Neuronal stem cell (in vitro differentiated cells): Measurements from ENCODE around the gene EEPD1.

Experiments
- DNase-seq: peaks from one replicate; pipeline ENCODE4 v3.0.0-alpha.2; 2013; ENCODE audit warnings: low spot score
- H2AFZ ChIP-seq: one replicate; pipeline ENCODE4 v1.6.1; 2013; ENCODE audit warnings: mild to moderate bottlenecking, low read length, inconsistent platforms
- H2AK5ac ChIP-seq: 2 replicates; pipeline ENCODE4 v1.6.1; 2013; ENCODE audit warnings: low read depth, mild to moderate bottlenecking, inconsistent platforms, low read length, moderate library complexity, mixed read lengths
- H2BK120ac ChIP-seq: 2 replicates; pipeline ENCODE4 v1.6.1; 2013; ENCODE audit warnings: low read depth, mild to moderate bottlenecking, inconsistent platforms, low read length, moderate library complexity, mixed read lengths
- H2BK12ac ChIP-seq: one replicate; pipeline ENCODE4 v1.6.1; 2013; ENCODE audit warnings: low read length, inconsistent platforms
- H2BK15ac ChIP-seq: 2 replicates; pipeline ENCODE4 v1.6.1; 2013; ENCODE audit warnings: mild to moderate bottlenecking, low read length, inconsistent platforms, mixed read lengths
- H2BK5ac ChIP-seq: one replicate; pipeline ENCODE4 v1.6.1; 2013; ENCODE audit warnings: inconsistent platforms, mild to moderate bottlenecking, low read length, moderate library complexity
- H3K14ac ChIP-seq: one replicate; pipeline ENCODE4 v1.6.1; 2013; ENCODE audit warnings: low read length, inconsistent platforms
- H3K18ac ChIP-seq: 2 replicates; pipeline ENCODE4 v1.6.1; 2013; ENCODE audit warnings: low read length, inconsistent platforms
- H3K23ac ChIP-seq: 2 replicates; pipeline ENCODE4 v1.6.1; 2013; ENCODE audit warnings: low read depth, mild to moderate bottlenecking, mixed read lengths, low read length, inconsistent platforms; ENCODE audit not compliant: poor library complexity
- H3K27ac ChIP-seq: replicated peaks from 3 replicates; pipeline ENCODE4 v1.5.1; 2013; ENCODE audit warnings: low read length, inconsistent platforms
- H3K27me3 ChIP-seq, 3 experiments: 2 replicates each; pipeline ENCODE4 v1.6.1; 2013; ENCODE audit warnings: low read length in 3 of 3, mild to moderate bottlenecking in 2 of 3, inconsistent platforms in 1 of 3, low read depth in 1 of 3, mixed read lengths in 1 of 3, moderate library complexity in 1 of 3; ENCODE audit not compliant: control insufficient read depth in 3 of 3, insufficient read depth in 3 of 3
- H3K36me3 ChIP-seq, 2 donors: replicated peaks in 1 of 2; 2 replicates each; pipeline ENCODE4 v1.6.1; 2013; ENCODE audit warnings: low read length in 2 of 2; ENCODE audit not compliant: control insufficient read depth in 2 of 2, insufficient read depth in 2 of 2
- H3K4ac ChIP-seq: 2 replicates; pipeline ENCODE4 v1.6.1; 2013; ENCODE audit warnings: inconsistent platforms, mild to moderate bottlenecking, low read length, moderate library complexity
- H3K4me1 ChIP-seq, 2 donors: 1 replicate in 1 of 2; 2 replicates in 1 of 2; pipeline ENCODE4 v1.6.1; 2013; ENCODE audit warnings: low read length in 2 of 2, low read depth in 1 of 2; ENCODE audit not compliant: control insufficient read depth in 2 of 2, insufficient read depth in 1 of 2
- H3K4me2 ChIP-seq: one replicate; pipeline ENCODE4 v1.6.1; 2013; ENCODE audit warnings: mild to moderate bottlenecking, low read length, inconsistent platforms; ENCODE audit not compliant: insufficient read depth, poor library complexity, severe bottlenecking
- H3K4me3 ChIP-seq, 2 donors: 2 replicates each; pipeline ENCODE4 v1.5.1; 2013; ENCODE audit warnings: low read length in 2 of 2, mild to moderate bottlenecking in 2 of 2, inconsistent platforms in 1 of 2, moderate library complexity in 1 of 2
- H3K79me1 ChIP-seq: one replicate; pipeline ENCODE4 v1.6.1; 2013; ENCODE audit warnings: low read depth, mild to moderate bottlenecking, inconsistent platforms, low read length, moderate library complexity
- H3K9ac ChIP-seq: one replicate; pipeline ENCODE4 v1.6.1; 2013; ENCODE audit warnings: mild to moderate bottlenecking, low read depth, low read length, inconsistent platforms; ENCODE audit not compliant: poor library complexity
- H3K9me3 ChIP-seq, 2 donors: replicated peaks in 1 of 2; 2 replicates each; pipeline versions ENCODE3 to v1.6.1; 2013; ENCODE audit warnings: low read length in 2 of 2, mild to moderate bottlenecking in 2 of 2, inconsistent platforms in 1 of 2, low read depth in 1 of 2, mixed read lengths in 1 of 2, moderate library complexity in 1 of 2; ENCODE audit not compliant: control insufficient read depth in 2 of 2, insufficient read depth in 1 of 2
- H4K8ac ChIP-seq: one replicate; pipeline ENCODE4 v1.6.1; 2013; ENCODE audit warnings: low read depth, mild to moderate bottlenecking, inconsistent platforms, low read length, moderate library complexity
- H4K91ac ChIP-seq: one replicate; pipeline ENCODE4 v1.6.1; 2013; ENCODE audit warnings: low read length, low read depth, mild to moderate bottlenecking, inconsistent platforms; ENCODE audit not compliant: poor library complexity
- WGBS, 2 donors: extraction: QIAGEN DNeasy Blood & Tissue Kit; methylation state at CpG; one replicate each; pipeline ENCODE4 v1.1.7; 2013; ENCODE audit warnings: missing lambda C conversion rate in 2 of 2, mixed read lengths in 1 of 2; ENCODE audit not compliant: insufficient read length in 2 of 2, insufficient replicate concordance in 1 of 2; ENCODE audit errors: extremely low coverage in 2 of 2; 5-methylcytosine and 5-hydroxymethylcytosine counted together

EEPD1 gene

GRCh38 chr7:36107926-36108631, 45.0 kb upstream of the EEPD1 start:
- Histone ChIP-seq H3K79me1 (no peaks in the 10 kb centered on the region), H2AK5ac (no peak overlapping the region), H2BK120ac (no peak overlapping the region), H3K9me3 (no peaks in the 10 kb centered on the region), H3K14ac (no peak overlapping the region), H2BK15ac (no peak overlapping the region), H3K4ac (no peak overlapping the region), H4K8ac (no peak overlapping the region), H4K91ac (no peak overlapping the region), H3K27me3 (no peaks in the 10 kb centered on the region), H2BK5ac (no peak overlapping the region), H2AFZ (no peak overlapping the region), H3K23ac (no peak overlapping the region), H2BK12ac (peak overlapping the region; percentile 11), H3K18ac (no peak overlapping the region), H3K4me3 (no peak overlapping the region), H3K4me2 (no peak overlapping the region), H3K9ac (no peak overlapping the region), H3K36me3 (no peaks in the 10 kb centered on the region), H3K27ac (no peak overlapping the region), H3K4me1 (no peaks in the 10 kb centered on the region)
- DNase-seq = no peak
- WGBS, 2 donors = no CpG with 5 or more reads among the region's 4 CpGs

- H4K91ac ChIP-seq = no peak overlapping the region
- H2BK12ac ChIP-seq = no peak overlapping the region
- no peaks in the 10 kb centered on the region for H3K4me1 ChIP-seq
- no peak overlapping the region for H4K8ac ChIP-seq
- H3K36me3 ChIP-seq = no peaks in the 10 kb centered on the region
- H2BK120ac ChIP-seq = no peak overlapping the region
- H3K18ac ChIP-seq = no peak overlapping the region
- H3K23ac ChIP-seq = no peak overlapping the region
- H3K4me2 ChIP-seq = no peak overlapping the region
- H3K9me3 ChIP-seq = no peaks in the 10 kb centered on the region
- no peak overlapping the region for H3K27ac ChIP-seq
- no peak overlapping the region for H3K4me3 ChIP-seq
- no CpG with 5 or more reads among the region's 6 CpGs for WGBS, 2 donors
- H2BK5ac ChIP-seq = no peak overlapping the region
- H2BK15ac ChIP-seq = no peak overlapping the region
- no peak overlapping the region for H3K14ac ChIP-seq
- no peak for DNase-seq
- no peaks in the 10 kb centered on the region for H3K79me1 ChIP-seq
- no peak overlapping the region for H3K4ac ChIP-seq
- no peak overlapping the region for H2AFZ ChIP-seq
- H3K27me3 ChIP-seq = no peaks in the 10 kb centered on the region
- no peak overlapping the region for H3K9ac ChIP-seq
- no peak overlapping the region for H2AK5ac ChIP-seq
Measured at GRCh38 chr7:36109013-36109627, 43.9 kb upstream of the EEPD1 start.

GRCh38 chr7:36110584-36110983, 42.5 kb upstream of the EEPD1 start:
- H3K9me3 ChIP-seq = no peaks in the 10 kb centered on the region
- H2BK12ac ChIP-seq = no peak overlapping the region
- no peak overlapping the region for H4K91ac ChIP-seq
- DNase-seq = no peak
- no peaks in the 10 kb centered on the region for H3K36me3 ChIP-seq
- no peak overlapping the region for H3K4ac ChIP-seq
- no peak overlapping the region for H3K9ac ChIP-seq
- no peak overlapping the region for H3K4me3 ChIP-seq
- no peak overlapping the region for H2AFZ ChIP-seq
- H3K18ac ChIP-seq = no peak overlapping the region
- H3K14ac ChIP-seq = no peak overlapping the region
- no peak overlapping the region for H2BK15ac ChIP-seq
- no peak overlapping the region for H2AK5ac ChIP-seq
- no CpG with 5 or more reads among the region's 3 CpGs for WGBS, 2 donors
- H3K23ac ChIP-seq = no peak overlapping the region
- no peak overlapping the region for H4K8ac ChIP-seq
- no peak overlapping the region for H2BK5ac ChIP-seq
- H3K27ac ChIP-seq = no peak overlapping the region
- H3K27me3 ChIP-seq = peaks cover 0 to 10% (median 0%) of the 10 kb centered on the region in 3 experiments
- no peak overlapping the region for H2BK120ac ChIP-seq
- H3K4me2 ChIP-seq = no peak overlapping the region
- no peaks in the 10 kb centered on the region for H3K4me1 ChIP-seq
- H3K79me1 ChIP-seq = no peaks in the 10 kb centered on the region

GRCh38 chr7:36112969-36113368, 40.1 kb upstream of the EEPD1 start:
- no peak for DNase-seq
- H2BK15ac ChIP-seq = no peak overlapping the region
- H3K9me3 ChIP-seq = no peaks in the 10 kb centered on the region
- no peak overlapping the region for H3K4me2 ChIP-seq
- no peaks in the 10 kb centered on the region for H3K79me1 ChIP-seq
- WGBS, 2 donors = no CpG with 5 or more reads among the region's 2 CpGs
- H3K4ac ChIP-seq = no peak overlapping the region
- H3K4me1 ChIP-seq = no peaks in the 10 kb centered on the region
- H4K91ac ChIP-seq = no peak overlapping the region
- H3K18ac ChIP-seq = no peak overlapping the region
- no peak overlapping the region for H3K14ac ChIP-seq
- H4K8ac ChIP-seq = no peak overlapping the region
- no peak overlapping the region for H2BK12ac ChIP-seq
- H3K36me3 ChIP-seq = no peaks in the 10 kb centered on the region
- H2AK5ac ChIP-seq = no peak overlapping the region
- no peak overlapping the region for H2AFZ ChIP-seq
- H3K9ac ChIP-seq = no peak overlapping the region
- no peak overlapping the region for H2BK5ac ChIP-seq
- H3K4me3 ChIP-seq = no peak overlapping the region
- H2BK120ac ChIP-seq = no peak overlapping the region
- H3K27ac ChIP-seq = no peak overlapping the region
- H3K27me3 ChIP-seq = peaks cover 0 to 27% (median 0%) of the 10 kb centered on the region in 3 experiments
- no peak overlapping the region for H3K23ac ChIP-seq
